Measurements from ENCODE around the gene FLNB.

DNA sequence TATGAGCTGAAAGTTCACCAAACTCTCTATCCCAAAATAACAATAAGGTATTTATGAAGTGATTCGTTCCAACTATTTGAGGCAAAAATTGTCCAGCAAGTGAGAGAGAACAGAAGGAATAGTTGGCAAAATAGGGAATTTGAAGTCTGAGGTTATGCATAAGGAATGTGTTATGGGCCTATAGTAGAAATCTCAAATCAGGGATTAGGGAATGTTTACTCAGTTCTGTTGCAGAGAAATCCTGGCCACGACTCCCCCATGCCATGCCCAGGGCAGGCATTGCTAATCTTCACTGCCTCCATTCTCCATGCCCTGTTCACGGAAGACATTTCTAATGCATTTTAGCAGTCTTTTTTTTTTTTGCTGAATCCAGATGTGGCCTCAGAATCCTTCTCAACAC, 58.6 kb downstream of the FLNB start:
- no peak for TF ChIP-seq TCF12 (IDR thresholded peaks at IDR 0.05; ENCODE audit: low read depth, low read length)
- TF ChIP-seq GABPA (IDR thresholded peaks at IDR 0.05; ENCODE audit: low read depth) = no peak
- TF ChIP-seq PAX8 (IDR thresholded peaks at IDR 0.05) = no peak
- TF ChIP-seq, protein P1, sequence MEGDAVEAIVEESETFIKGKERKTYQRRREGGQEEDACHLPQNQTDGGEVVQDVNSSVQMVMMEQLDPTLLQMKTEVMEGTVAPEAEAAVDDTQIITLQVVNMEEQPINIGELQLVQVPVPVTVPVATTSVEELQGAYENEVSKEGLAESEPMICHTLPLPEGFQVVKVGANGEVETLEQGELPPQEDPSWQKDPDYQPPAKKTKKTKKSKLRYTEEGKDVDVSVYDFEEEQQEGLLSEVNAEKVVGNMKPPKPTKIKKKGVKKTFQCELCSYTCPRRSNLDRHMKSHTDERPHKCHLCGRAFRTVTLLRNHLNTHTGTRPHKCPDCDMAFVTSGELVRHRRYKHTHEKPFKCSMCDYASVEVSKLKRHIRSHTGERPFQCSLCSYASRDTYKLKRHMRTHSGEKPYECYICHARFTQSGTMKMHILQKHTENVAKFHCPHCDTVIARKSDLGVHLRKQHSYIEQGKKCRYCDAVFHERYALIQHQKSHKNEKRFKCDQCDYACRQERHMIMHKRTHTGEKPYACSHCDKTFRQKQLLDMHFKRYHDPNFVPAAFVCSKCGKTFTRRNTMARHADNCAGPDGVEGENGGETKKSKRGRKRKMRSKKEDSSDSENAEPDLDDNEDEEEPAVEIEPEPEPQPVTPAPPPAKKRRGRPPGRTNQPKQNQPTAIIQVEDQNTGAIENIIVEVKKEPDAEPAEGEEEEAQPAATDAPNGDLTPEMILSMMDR (IDR thresholded peaks at IDR 0.05 in 2 of 3, conservative IDR thresholded peaks at IDR 0.05 in 1 of 3; ENCODE audit: control insufficient read depth in 2 of 3, extremely low read depth in 1 of 3, insufficient read depth in 1 of 3, low read depth in 3 of 3, low read length in 3 of 3) = no peak
- no peak for TF ChIP-seq HDGF (IDR thresholded peaks at IDR 0.05)
- TF ChIP-seq, protein P2, sequence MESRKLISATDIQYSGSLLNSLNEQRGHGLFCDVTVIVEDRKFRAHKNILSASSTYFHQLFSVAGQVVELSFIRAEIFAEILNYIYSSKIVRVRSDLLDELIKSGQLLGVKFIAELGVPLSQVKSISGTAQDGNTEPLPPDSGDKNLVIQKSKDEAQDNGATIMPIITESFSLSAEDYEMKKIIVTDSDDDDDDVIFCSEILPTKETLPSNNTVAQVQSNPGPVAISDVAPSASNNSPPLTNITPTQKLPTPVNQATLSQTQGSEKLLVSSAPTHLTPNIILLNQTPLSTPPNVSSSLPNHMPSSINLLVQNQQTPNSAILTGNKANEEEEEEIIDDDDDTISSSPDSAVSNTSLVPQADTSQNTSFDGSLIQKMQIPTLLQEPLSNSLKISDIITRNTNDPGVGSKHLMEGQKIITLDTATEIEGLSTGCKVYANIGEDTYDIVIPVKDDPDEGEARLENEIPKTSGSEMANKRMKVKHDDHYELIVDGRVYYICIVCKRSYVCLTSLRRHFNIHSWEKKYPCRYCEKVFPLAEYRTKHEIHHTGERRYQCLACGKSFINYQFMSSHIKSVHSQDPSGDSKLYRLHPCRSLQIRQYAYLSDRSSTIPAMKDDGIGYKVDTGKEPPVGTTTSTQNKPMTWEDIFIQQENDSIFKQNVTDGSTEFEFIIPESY (IDR thresholded peaks at IDR 0.05) = no peak

All from GM12878 (cell line).